ENCODE results near the gene SLC66A1.
"Not testable (repeated sequence)": the region's sequence is repeated elsewhere in the genome, so short reads cannot be mapped to it uniquely, and the experiment has no call there.

SLC66A1 gene
- total RNA-seq, result 4.4 to 10.5 (median 5.4) reads per million in 9 experiments

GRCh38 chr1:19311931-19312781 lies at the start of gene SLC66A1, which contains the start of gene AKR7A2:
Gene SLC66A1 (plus strand): TSS chr1:19312326. CDS start chr1:19317678, 5,352 bp downstream.
Gene AKR7A2 (minus strand): TSS chr1:19312144. CDS start chr1:19312124, 20 bp downstream.
- H3K27ac Mint-ChIP-seq, result peak within 1 kb of the TSS; percentile 56 to 67
- no peaks in the 10 kb centered on the region for H3K27me3 Mint-ChIP-seq
- DNase-seq (peak; percentile 81 to 90 (median 88)), ATAC-seq (replicated peaks) (peak; percentile 93)
- H3K36me3 Mint-ChIP-seq (ENCODE audit: insufficient read depth), result peaks cover 33% of the 10 kb centered on the region
- H3K9me3 Mint-ChIP-seq, result no peaks in the 10 kb centered on the region
- peaks cover 29 to 44% of the 10 kb centered on the region in 2 donors for H3K4me1 Mint-ChIP-seq (ENCODE audit: low read depth in 2 of 2)
- H3K4me3 Mint-ChIP-seq, result peak within 1 kb of the TSS; percentile 86 to 90

GRCh38 chr1:19262744-19263143 lies 49.4 kb upstream of the SLC66A1 start:
- Mint-ChIP-seq H3K27ac (no peak overlapping the region), H3K9me3 (no peaks in the 10 kb centered on the region), H3K4me1 (ENCODE audit: low read depth in 2 of 2) (no peaks in the 10 kb centered on the region), H3K27me3 (no peaks in the 10 kb centered on the region), H3K4me3 (no peak overlapping the region), H3K36me3 (ENCODE audit: insufficient read depth) (peaks cover 13% of the 10 kb centered on the region)
- ATAC-seq (replicated peaks), result no peak
- DNase-seq, result no peak

GRCh38 chr1:19268445-19268844 lies 43.7 kb upstream of the SLC66A1 start:
- Mint-ChIP-seq H3K4me3 (no peak overlapping the region), H3K27me3 (peaks cover 8 to 24% of the 10 kb centered on the region in 2 donors), H3K27ac (no peak overlapping the region), H3K4me1 (ENCODE audit: low read depth in 2 of 2) (no peaks in the 10 kb centered on the region), H3K36me3 (ENCODE audit: insufficient read depth) (peaks cover 3% of the 10 kb centered on the region), H3K9me3 (no peaks in the 10 kb centered on the region)
- no peak for DNase-seq
- ATAC-seq (replicated peaks), result no peak

GRCh38 chr1:19269427-19270342 lies 42.4 kb upstream of the SLC66A1 start:
- not testable (repeated sequence) for H3K9me3 Mint-ChIP-seq; H3K4me1 Mint-ChIP-seq (ENCODE audit: low read depth in 2 of 2); H3K4me3 Mint-ChIP-seq

GRCh38 chr1:19270343-19270730 lies 41.8 kb upstream of the SLC66A1 start:
- not testable (repeated sequence) for H3K27ac Mint-ChIP-seq; H3K4me3 Mint-ChIP-seq; H3K4me1 Mint-ChIP-seq (ENCODE audit: low read depth in 2 of 2); H3K9me3 Mint-ChIP-seq; ATAC-seq (replicated peaks); DNase-seq; H3K36me3 Mint-ChIP-seq (ENCODE audit: insufficient read depth)
- H3K27me3 Mint-ChIP-seq, result peaks cover 10 to 37% of the 10 kb centered on the region in 2 donors

More at GRCh38 chr1:19269427-19270342, 42.4 kb upstream of the SLC66A1 start:
- H3K27me3 Mint-ChIP-seq, result peaks cover 10 to 35% of the 10 kb centered on the region in 2 donors
- not testable (repeated sequence) for H3K27ac Mint-ChIP-seq; H3K36me3 Mint-ChIP-seq (ENCODE audit: insufficient read depth); ATAC-seq (replicated peaks); DNase-seq

- Mint-ChIP-seq H3K4me3 (no peak overlapping the region), H3K36me3 (ENCODE audit: insufficient read depth) (peaks cover 3% of the 10 kb centered on the region), H3K27ac (no peak overlapping the region), H3K9me3 (peaks cover 0 to 2% of the 10 kb centered on the region in 2 donors), H3K27me3 (peaks cover 10 to 37% of the 10 kb centered on the region in 2 donors), H3K4me1 (ENCODE audit: low read depth in 2 of 2) (no peaks in the 10 kb centered on the region)
- ATAC-seq (replicated peaks) (no peak), DNase-seq (no peak)
Measured at GRCh38 chr1:19272064-19272463, 40.1 kb upstream of the SLC66A1 start.

GRCh38 chr1:19273106-19273843 lies 38.9 kb upstream of the SLC66A1 start:
- DNase-seq (no peak), ATAC-seq (replicated peaks) (no peak)
- peaks cover 5% of the 10 kb centered on the region for H3K36me3 Mint-ChIP-seq (ENCODE audit: insufficient read depth)
- no peak overlapping the region for H3K27ac Mint-ChIP-seq
- H3K27me3 Mint-ChIP-seq, result peaks cover 10 to 37% of the 10 kb centered on the region in 2 donors
- peak overlapping the region in 1 of 2 donors; percentile 0 for H3K4me3 Mint-ChIP-seq
- peaks cover 0 to 2% of the 10 kb centered on the region in 2 donors for H3K9me3 Mint-ChIP-seq
- H3K4me1 Mint-ChIP-seq (ENCODE audit: low read depth in 2 of 2), result no peaks in the 10 kb centered on the region

GRCh38 chr1:19273844-19274531 lies 38.1 kb upstream of the SLC66A1 start:
- not testable (repeated sequence) for H3K27ac Mint-ChIP-seq; H3K9me3 Mint-ChIP-seq; DNase-seq; H3K4me1 Mint-ChIP-seq (ENCODE audit: low read depth in 2 of 2); H3K4me3 Mint-ChIP-seq; H3K36me3 Mint-ChIP-seq (ENCODE audit: insufficient read depth)
- ATAC-seq (replicated peaks), result peak; percentile 65
- H3K27me3 Mint-ChIP-seq, result peaks cover 10 to 37% of the 10 kb centered on the region in 2 donors

- no peaks in the 10 kb centered on the region for H3K4me1 Mint-ChIP-seq (ENCODE audit: low read depth in 2 of 2)
- DNase-seq (no peak), ATAC-seq (replicated peaks) (no peak)
- H3K27me3 Mint-ChIP-seq, result peaks cover 10 to 37% of the 10 kb centered on the region in 2 donors
- H3K27ac Mint-ChIP-seq, result no peak overlapping the region
- H3K4me3 Mint-ChIP-seq, result no peak overlapping the region
- peaks cover 0 to 2% of the 10 kb centered on the region in 2 donors for H3K9me3 Mint-ChIP-seq
- H3K36me3 Mint-ChIP-seq (ENCODE audit: insufficient read depth), result peaks cover 5% of the 10 kb centered on the region
Measured at GRCh38 chr1:19274636-19275035, 37.5 kb upstream of the SLC66A1 start.

GRCh38 chr1:19283891-19284290 lies 28.2 kb upstream of the SLC66A1 start:
- H3K4me3 Mint-ChIP-seq, result no peak overlapping the region
- DNase-seq (no peak), ATAC-seq (replicated peaks) (no peak)
- peaks cover 8 to 9% of the 10 kb centered on the region in 2 donors for H3K27me3 Mint-ChIP-seq
- no peak overlapping the region for H3K27ac Mint-ChIP-seq
- no peaks in the 10 kb centered on the region for H3K9me3 Mint-ChIP-seq
- H3K4me1 Mint-ChIP-seq (ENCODE audit: low read depth in 2 of 2), result peaks cover 4% of the 10 kb centered on the region in 2 donors
- H3K36me3 Mint-ChIP-seq (ENCODE audit: insufficient read depth), result peaks cover 8% of the 10 kb centered on the region

GRCh38 chr1:19284881-19285280 lies 27.2 kb upstream of the SLC66A1 start:
- no peak for ATAC-seq (replicated peaks)
- H3K9me3 Mint-ChIP-seq, result no peaks in the 10 kb centered on the region
- no peak overlapping the region for H3K4me3 Mint-ChIP-seq

GRCh38 chr1:19285366-19285765 lies 26.8 kb upstream of the SLC66A1 start:
- not testable (repeated sequence) for DNase-seq; H3K27ac Mint-ChIP-seq; H3K36me3 Mint-ChIP-seq (ENCODE audit: insufficient read depth); ATAC-seq (replicated peaks); H3K27me3 Mint-ChIP-seq; H3K4me1 Mint-ChIP-seq (ENCODE audit: low read depth in 2 of 2); H3K9me3 Mint-ChIP-seq; H3K4me3 Mint-ChIP-seq

More at GRCh38 chr1:19284881-19285280, 27.2 kb upstream of the SLC66A1 start:
- Mint-ChIP-seq H3K36me3 (ENCODE audit: insufficient read depth) (peaks cover 8% of the 10 kb centered on the region), H3K27ac (no peak overlapping the region), H3K4me1 (ENCODE audit: low read depth in 2 of 2) (peaks cover 4 to 8% of the 10 kb centered on the region in 2 donors), H3K27me3 (peaks cover 8 to 9% of the 10 kb centered on the region in 2 donors)
- no peak for DNase-seq
